NCI-H2196 treated with DMSO at 0.1 percent for 48 hours (cell line): Measurements from ENCODE around the gene EXOG.

Experiments
- DNase-seq: peaks from one replicate; lab custom pipeline; 2025; ENCODE audit not compliant: unreplicated experiment; lab: John Stamatoyannopoulos, UW

Gene EXOG

DNA sequence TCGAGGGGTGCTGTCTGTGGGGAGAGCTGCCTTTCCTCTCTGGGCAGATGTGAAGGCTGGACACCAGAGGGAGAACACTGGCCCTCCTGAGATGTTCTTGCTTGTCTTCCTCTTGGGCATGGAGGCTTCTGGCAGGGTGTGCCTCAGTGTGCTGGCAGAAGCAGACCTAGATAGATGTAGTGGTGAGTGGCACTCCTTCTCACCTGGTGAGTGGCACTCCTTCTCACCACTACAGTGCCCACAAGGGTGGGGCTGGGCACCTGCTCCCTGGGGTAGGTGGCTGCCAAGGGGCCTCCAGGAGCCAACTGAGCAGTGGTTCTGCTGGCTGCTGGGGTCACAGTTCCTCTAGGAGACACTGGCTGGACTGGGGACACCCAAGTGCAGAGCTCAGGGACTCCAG, 23.8 kb upstream of the EXOG start:
- no peak for DNase-seq

GRCh38 chr3:38473229-38473628, 22.9 kb upstream of the EXOG start:
- DNase-seq, result no peak

DNA sequence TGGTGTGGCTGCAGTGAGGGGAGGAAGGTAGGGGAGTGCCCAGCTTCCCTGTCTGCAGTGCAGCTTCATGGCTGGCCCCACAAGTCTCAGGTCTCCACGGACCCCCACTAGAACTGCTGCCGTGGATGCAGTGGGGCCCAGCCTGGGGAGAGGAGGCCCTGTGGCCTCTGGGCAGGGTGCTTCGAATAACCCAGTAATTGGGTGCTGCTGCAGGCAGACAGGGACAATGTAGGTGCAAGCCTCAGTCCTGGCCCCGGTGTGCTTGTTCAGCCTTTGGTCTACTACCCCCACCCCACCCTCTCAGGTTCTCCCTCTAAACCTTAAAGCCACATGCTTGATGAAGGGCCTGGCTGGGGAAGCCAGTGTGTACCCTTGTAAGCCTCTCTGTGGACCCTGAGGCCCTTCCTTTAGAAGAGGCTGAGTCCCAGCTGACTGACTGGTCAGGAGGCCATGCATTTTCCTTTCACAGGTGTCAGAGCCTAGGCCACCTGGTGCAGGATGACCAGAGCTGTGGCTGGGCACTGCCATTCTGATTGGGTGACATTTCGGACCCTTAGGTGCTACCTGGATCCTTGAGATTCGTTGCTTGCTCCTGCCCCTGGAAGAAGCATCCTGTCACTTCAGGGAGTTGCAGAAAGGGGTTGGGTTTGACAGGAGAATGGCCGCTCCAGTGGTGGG, 21.1 kb upstream of the EXOG start:
- no peak for DNase-seq

- DNase-seq, result no peak
Observed at GRCh38 chr3:38475716-38476115, 20.4 kb upstream of the EXOG start.

GRCh38 chr3:38476157-38476756, 19.9 kb upstream of the EXOG start:
- DNase-seq, result no peak

DNA sequence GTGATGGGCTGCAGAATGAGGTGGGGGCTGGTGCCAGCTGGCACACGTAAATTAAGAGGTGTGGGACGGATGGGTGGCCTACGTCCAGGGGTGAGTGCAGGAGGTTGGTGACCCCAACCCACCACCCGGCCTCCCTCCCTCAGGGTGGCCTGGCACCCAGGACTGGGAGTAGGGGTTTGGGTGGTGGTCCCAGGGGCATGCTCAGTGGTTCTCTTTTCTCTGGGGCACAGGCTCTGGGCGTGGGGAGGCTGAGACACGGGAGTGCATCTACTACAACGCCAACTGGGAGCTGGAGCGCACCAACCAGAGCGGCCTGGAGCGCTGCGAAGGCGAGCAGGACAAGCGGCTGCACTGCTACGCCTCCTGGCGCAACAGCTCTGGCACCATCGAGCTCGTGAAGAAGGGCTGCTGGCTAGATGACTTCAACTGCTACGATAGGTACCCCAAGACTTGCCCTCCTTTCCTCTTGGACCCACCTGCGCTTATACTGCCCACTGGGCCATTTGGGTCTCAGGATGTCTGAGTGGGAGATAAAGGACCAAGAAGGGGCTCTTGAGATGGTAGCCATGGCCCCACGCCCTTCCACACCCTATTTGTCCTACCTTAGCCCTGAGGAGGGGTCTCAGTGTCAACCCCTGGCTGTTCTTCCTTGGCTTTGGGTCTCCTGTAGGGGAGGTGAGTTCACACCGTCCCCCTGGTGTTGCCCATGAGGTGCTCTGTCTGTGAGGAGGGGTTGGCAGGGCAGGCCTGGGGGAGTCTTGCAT, 18.9 kb upstream of the EXOG start:
- DNase-seq, result no peak

DNA sequence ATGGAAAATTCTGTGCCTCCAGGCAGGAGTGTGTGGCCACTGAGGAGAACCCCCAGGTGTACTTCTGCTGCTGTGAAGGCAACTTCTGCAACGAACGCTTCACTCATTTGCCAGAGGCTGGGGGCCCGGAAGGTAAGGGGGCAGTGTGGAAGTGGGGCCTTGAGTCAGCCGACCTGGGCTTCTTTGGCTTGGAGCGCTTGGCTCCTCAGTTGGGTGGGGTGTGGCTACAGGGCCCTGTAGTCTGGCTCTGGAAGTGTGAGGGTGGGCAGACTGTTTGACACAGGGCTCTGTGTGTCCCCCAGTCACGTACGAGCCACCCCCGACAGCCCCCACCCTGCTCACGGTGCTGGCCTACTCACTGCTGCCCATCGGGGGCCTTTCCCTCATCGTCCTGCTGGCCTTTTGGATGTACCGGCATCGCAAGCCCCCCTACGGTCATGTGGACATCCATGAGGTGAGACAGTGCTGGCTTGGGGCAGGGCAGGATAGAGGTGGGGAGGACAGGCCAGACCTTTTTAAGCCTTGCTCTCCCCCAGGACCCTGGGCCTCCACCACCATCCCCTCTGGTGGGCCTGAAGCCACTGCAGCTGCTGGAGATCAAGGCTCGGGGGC, 18.2 kb upstream of the EXOG start:
- DNase-seq, result no peak

GRCh38 chr3:38478901-38479300, 17.2 kb upstream of the EXOG start:
- no peak for DNase-seq

GRCh38 chr3:38479431-38480092, 16.6 kb upstream of the EXOG start:
- DNase-seq, result no peak

DNA sequence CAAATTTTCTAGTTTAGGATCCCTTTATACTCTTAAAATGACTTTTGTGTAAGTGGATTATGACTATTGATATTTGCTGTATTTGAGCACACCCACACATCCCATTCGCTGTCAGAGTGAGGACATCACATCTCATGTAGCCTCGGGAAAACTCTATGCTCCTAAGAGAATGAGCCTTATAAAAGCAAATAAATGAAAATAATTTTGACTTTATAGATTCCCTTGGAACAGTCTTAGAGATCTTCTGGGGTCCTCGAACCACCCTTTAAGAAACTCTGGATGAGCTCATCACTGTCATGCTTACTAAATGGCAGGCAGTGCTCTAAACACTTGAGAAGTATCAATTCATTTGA, 16.1 kb upstream of the EXOG start:
- DNase-seq, result no peak

GRCh38 chr3:38480930-38481329, 15.2 kb upstream of the EXOG start:
- no peak for DNase-seq

DNA sequence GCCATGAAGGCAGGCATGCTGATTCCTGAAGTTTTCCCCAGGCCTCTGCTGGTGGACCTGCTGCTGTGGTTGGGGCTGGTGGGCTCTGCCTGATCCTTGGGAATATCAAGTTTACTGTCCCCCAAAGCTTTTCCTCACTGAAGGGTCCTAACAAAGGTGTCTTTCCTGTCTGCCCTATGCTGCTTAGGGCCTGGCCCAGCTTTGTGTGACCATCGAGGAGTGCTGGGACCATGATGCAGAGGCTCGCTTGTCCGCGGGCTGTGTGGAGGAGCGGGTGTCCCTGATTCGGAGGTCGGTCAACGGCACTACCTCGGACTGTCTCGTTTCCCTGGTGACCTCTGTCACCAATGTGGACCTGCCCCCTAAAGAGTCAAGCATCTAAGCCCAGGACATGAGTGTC, 13.2 kb upstream of the EXOG start:
- DNase-seq, result no peak

GRCh38 chr3:38487323-38487722, 8.8 kb upstream of the EXOG start:
- DNase-seq, result no peak

DNA sequence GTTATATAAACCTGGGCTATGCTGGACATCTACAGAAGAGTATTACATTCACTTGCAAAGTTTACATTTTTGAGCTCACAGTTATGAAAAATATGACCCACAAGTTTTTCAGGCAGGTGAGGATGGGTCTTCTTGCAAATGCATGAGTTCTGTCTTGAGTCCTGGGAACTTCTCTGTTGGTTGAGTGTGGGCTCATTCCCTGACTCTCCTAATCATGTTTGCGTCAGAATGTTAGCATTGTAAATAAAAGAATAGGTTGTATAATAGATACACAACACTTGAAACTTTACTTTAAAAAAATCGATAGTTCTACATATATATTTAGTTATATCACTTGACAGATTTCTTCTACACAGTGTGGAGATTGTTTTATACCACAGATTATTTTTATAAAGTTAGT, 7.2 kb upstream of the EXOG start:
- DNase-seq, result no peak

GRCh38 chr3:38489766-38490165, 6.4 kb upstream of the EXOG start:
- no peak for DNase-seq

DNA sequence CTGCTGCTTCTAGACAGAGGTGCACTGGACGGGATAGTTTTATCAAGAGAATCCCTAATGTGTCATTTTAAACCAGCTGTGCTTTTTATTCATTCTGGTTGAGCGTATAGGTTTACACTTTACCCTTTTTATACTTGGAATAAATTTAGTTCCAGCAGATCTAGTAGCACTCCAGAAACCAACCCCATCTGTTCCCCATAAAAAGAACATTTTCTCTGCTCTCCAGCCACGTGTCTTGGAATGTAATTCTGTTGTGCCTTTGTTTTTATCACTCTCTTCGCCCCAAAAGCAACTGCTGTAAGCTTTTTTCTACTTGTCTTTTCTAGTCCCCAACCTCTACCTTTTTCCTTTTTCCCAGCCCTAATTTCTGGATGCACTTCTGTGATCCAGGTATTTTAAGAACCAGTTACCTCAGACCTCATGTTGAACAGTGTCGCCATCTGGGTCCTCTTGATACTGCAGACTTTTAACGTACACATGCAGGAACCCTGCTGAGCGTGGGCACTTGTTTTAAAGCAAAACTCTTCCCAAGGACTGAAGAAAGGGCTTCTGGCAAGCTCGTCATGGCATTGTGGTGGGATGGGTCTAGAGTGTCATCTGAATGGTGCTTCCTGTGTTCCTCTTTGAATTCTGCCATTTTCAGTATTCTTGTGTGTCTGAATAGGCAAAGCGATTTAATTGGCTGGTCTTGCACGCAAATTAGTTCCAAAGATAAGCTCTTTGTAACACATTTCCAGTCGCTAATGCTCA, 5.7 kb upstream of the EXOG start:
- DNase-seq, result no peak

DNA sequence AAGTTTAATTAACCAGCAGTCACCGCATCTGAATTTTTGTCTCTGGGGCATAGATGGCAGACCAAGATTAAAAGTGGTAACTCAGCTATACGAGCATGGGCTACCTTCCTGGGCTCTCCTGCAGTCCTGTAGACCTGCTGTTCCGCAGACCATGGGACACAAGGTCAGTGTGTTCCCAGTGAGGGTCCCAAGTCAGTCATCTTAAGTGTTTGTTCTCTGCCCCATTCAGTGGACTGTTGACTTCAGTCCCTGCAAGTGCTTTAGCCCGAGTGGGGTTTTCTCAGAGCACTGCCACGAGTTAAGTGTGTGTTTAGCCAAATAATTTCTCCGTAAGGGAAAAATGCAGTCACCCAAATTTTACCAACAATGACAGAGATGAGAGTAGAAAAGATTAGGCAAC, 4.9 kb upstream of the EXOG start:
- no peak for DNase-seq

DNA sequence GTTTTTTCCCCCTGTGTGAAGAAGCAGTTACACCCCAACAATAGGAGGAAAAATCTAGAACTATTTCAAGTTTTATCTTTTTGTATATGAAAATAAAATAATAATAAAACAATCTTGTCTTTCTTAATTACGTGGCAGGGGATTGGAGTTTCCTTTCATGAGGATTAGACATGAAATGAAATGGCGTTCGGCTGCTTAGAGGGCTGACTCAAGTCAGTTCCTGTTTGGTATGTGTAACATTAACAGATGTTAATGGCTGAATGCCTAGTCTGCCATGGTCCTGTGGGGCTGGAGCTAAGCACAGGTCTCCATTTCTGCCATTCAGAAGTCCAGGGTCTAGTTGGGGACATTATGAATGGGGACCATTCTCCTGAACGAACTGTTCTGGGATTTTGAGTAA, 3.1 kb upstream of the EXOG start:
- DNase-seq, result no peak

GRCh38 chr3:38497031-38497430, 891 bp downstream of the EXOG start:
- no peak for DNase-seq

GRCh38 chr3:38500688-38501417, 4.7 kb downstream of the EXOG start:
- no peak for DNase-seq
